Measurements from ENCODE around the gene CXCL6.

The CXCL6 gene

GRCh38 chr4:73843369-73843768 lies 6.9 kb downstream of the CXCL6 start:
- DNase-seq: no peak

- no peak for DNase-seq
Measured at GRCh38 chr4:73844345-73844744, 7.9 kb downstream of the CXCL6 start.

GRCh38 chr4:73844806-73845205 lies 8.3 kb downstream of the CXCL6 start:
- no peak for DNase-seq

GRCh38 chr4:73847526-73848182 lies 11.2 kb downstream of the CXCL6 start:
- no peak for DNase-seq

- DNase-seq: no peak
Measured at GRCh38 chr4:73848183-73848777, 11.8 kb downstream of the CXCL6 start.

GRCh38 chr4:73850261-73850970 lies 13.9 kb downstream of the CXCL6 start:
- no peak for DNase-seq

- no peak for DNase-seq
Measured at GRCh38 chr4:73851293-73851692, 14.8 kb downstream of the CXCL6 start.

- DNase-seq: no peak
Measured at GRCh38 chr4:73852771-73853170, 16.3 kb downstream of the CXCL6 start.

- no peak for DNase-seq
Measured at GRCh38 chr4:73853246-73853704, 16.8 kb downstream of the CXCL6 start, which contains the start of gene PF4V1. TSS of gene PF4V1 (plus strand) at chr4:73853296. CDS start at chr4:73853363, 67 bp downstream.

- no peak for DNase-seq
Measured at GRCh38 chr4:73853718-73854473, 17.4 kb downstream of the CXCL6 start.

GRCh38 chr4:73855406-73855805 lies 18.9 kb downstream of the CXCL6 start:
- no peak for DNase-seq

GRCh38 chr4:73856518-73856917 lies 20.0 kb downstream of the CXCL6 start:
- DNase-seq: no peak

- no peak for DNase-seq
Measured at GRCh38 chr4:73859614-73860088, 23.2 kb downstream of the CXCL6 start.

GRCh38 chr4:73860181-73860580 lies 23.7 kb downstream of the CXCL6 start:
- no peak for DNase-seq

- no peak for DNase-seq
Measured at GRCh38 chr4:73860917-73861316, 24.4 kb downstream of the CXCL6 start.

- DNase-seq: no peak
Measured at GRCh38 chr4:73862322-73862721, 25.8 kb downstream of the CXCL6 start.

GRCh38 chr4:73864365-73864764 lies 27.9 kb downstream of the CXCL6 start:
- no peak for DNase-seq

GRCh38 chr4:73864961-73865360 lies 28.5 kb downstream of the CXCL6 start:
- no peak for DNase-seq

- DNase-seq: no peak
Measured at GRCh38 chr4:73865431-73866096, 29.1 kb downstream of the CXCL6 start.

- no peak for DNase-seq
Measured at GRCh38 chr4:73866246-73866645, 29.8 kb downstream of the CXCL6 start.

GRCh38 chr4:73867783-73868182 lies 31.3 kb downstream of the CXCL6 start:
- no peak for DNase-seq

Data from C1 segment of cervical spinal cord (tissue), 14 donors.